ENCODE measurements around the gene PRUNE2. TPM values are rescaled to one million over a fixed set of nuclear protein-coding genes. Genes with fewer than 3 reads are reported as not detected.

PRUNE2 gene
- total and polyA plus RNA-seq, 2 experiments from 2014 or later = 0.46 to 4.1 TPM

GRCh38 chr9:76588316-76588715 is 317.6 kb downstream of the PRUNE2 start:
- Histone ChIP-seq H3K4me2 (no peak overlapping the region), H3K4me1 (ENCODE audit: insufficient read depth) (peaks cover 36% of the 10 kb centered on the region), H3K9me3 (ENCODE audit: low read depth) (no peaks in the 10 kb centered on the region), H3K4me3 (no peak overlapping the region), H3K9me2 (replicated peaks; ENCODE audit: insufficient read depth) (no peaks in the 10 kb centered on the region), H2AFZ (no peak overlapping the region), H3K36me3 (replicated peaks; ENCODE audit: insufficient read depth, low read depth) (no peaks in the 10 kb centered on the region), H3K27me3 (no peaks in the 10 kb centered on the region), H4K20me1 (ENCODE audit: insufficient read depth, poor library complexity, severe bottlenecking) (no peaks in the 10 kb centered on the region), H3K79me2 (no peaks in the 10 kb centered on the region), H3K27ac (peak overlapping the region; percentile 89)
- TF ChIP-seq EZH2 (IDR thresholded peaks at IDR 0.05; ENCODE audit: borderline replicate concordance) (no peak), EZH2phosphoT487 (IDR thresholded peaks at IDR 0.05; ENCODE audit: low read depth, severe bottlenecking, unreplicated experiment) (no peak)
- TF ChIP-seq, protein P1, sequence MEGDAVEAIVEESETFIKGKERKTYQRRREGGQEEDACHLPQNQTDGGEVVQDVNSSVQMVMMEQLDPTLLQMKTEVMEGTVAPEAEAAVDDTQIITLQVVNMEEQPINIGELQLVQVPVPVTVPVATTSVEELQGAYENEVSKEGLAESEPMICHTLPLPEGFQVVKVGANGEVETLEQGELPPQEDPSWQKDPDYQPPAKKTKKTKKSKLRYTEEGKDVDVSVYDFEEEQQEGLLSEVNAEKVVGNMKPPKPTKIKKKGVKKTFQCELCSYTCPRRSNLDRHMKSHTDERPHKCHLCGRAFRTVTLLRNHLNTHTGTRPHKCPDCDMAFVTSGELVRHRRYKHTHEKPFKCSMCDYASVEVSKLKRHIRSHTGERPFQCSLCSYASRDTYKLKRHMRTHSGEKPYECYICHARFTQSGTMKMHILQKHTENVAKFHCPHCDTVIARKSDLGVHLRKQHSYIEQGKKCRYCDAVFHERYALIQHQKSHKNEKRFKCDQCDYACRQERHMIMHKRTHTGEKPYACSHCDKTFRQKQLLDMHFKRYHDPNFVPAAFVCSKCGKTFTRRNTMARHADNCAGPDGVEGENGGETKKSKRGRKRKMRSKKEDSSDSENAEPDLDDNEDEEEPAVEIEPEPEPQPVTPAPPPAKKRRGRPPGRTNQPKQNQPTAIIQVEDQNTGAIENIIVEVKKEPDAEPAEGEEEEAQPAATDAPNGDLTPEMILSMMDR (IDR thresholded peaks at IDR 0.05; ENCODE audit: poor library complexity) = no peak
- DNase-seq (ENCODE audit: low spot score) = no peak

- Histone ChIP-seq H3K36me3 (replicated peaks; ENCODE audit: insufficient read depth, low read depth) (no peaks in the 10 kb centered on the region), H3K27me3 (no peaks in the 10 kb centered on the region), H3K4me2 (peak overlapping the region; percentile 36), H3K9me2 (replicated peaks; ENCODE audit: insufficient read depth) (no peaks in the 10 kb centered on the region), H3K27ac (peak overlapping the region; percentile 89), H3K79me2 (no peaks in the 10 kb centered on the region), H2AFZ (no peak overlapping the region), H3K4me1 (ENCODE audit: insufficient read depth) (peaks cover 22% of the 10 kb centered on the region), H4K20me1 (ENCODE audit: insufficient read depth, poor library complexity, severe bottlenecking) (no peaks in the 10 kb centered on the region), H3K4me3 (no peak overlapping the region), H3K9me3 (ENCODE audit: low read depth) (no peaks in the 10 kb centered on the region)
- DNase-seq (ENCODE audit: low spot score) = peak; percentile 34
- TF ChIP-seq, protein P1 (IDR thresholded peaks at IDR 0.05; ENCODE audit: poor library complexity) = no peak
- TF ChIP-seq EZH2 (IDR thresholded peaks at IDR 0.05; ENCODE audit: borderline replicate concordance) (no peak), EZH2phosphoT487 (IDR thresholded peaks at IDR 0.05; ENCODE audit: low read depth, severe bottlenecking, unreplicated experiment) (no peak)
- WGBS (ENCODE audit: low lambda C conversion rate, missing lambda C conversion rate) = 49% methylated on average over 6 of the region's 6 CpGs
Observed at GRCh38 chr9:76586390-76587314, 319.3 kb downstream of the PRUNE2 start.

GRCh38 chr9:76585487-76586389 is 320.2 kb downstream of the PRUNE2 start:
- no peak overlapping the region for H3K4me2 ChIP-seq
- no peaks in the 10 kb centered on the region for H3K36me3 ChIP-seq (replicated peaks; ENCODE audit: insufficient read depth, low read depth)
- H3K4me1 ChIP-seq (ENCODE audit: insufficient read depth) = peaks cover 20% of the 10 kb centered on the region
- peak; percentile 56 for DNase-seq (ENCODE audit: low spot score)
- no peaks in the 10 kb centered on the region for H4K20me1 ChIP-seq (ENCODE audit: insufficient read depth, poor library complexity, severe bottlenecking)
- WGBS (ENCODE audit: low lambda C conversion rate, missing lambda C conversion rate) = 66% methylated on average over 6 of the region's 6 CpGs
- no peaks in the 10 kb centered on the region for H3K9me3 ChIP-seq (ENCODE audit: low read depth)
- H3K79me2 ChIP-seq = no peaks in the 10 kb centered on the region
- TF ChIP-seq EZH2phosphoT487 (IDR thresholded peaks at IDR 0.05; ENCODE audit: low read depth, severe bottlenecking, unreplicated experiment) (no peak), EZH2 (IDR thresholded peaks at IDR 0.05; ENCODE audit: borderline replicate concordance) (no peak)
- TF ChIP-seq, protein P1 (IDR thresholded peaks at IDR 0.05; ENCODE audit: poor library complexity) = no peak
- H3K4me3 ChIP-seq = no peak overlapping the region
- peak overlapping the region; percentile 88 for H3K27ac ChIP-seq
- no peaks in the 10 kb centered on the region for H3K9me2 ChIP-seq (replicated peaks; ENCODE audit: insufficient read depth)
- H3K27me3 ChIP-seq = no peaks in the 10 kb centered on the region
- H2AFZ ChIP-seq = no peak overlapping the region

All from hepatocyte (in vitro differentiated cells).